Measurements from ENCODE around the gene ZNF691. TPM values are rescaled to one million over a fixed set of nuclear protein-coding genes. Genes with fewer than 3 reads are reported as not detected.

ZNF691 gene
- total RNA-seq, 1 experiment from 2014 or later, result 13.5 TPM

DNA sequence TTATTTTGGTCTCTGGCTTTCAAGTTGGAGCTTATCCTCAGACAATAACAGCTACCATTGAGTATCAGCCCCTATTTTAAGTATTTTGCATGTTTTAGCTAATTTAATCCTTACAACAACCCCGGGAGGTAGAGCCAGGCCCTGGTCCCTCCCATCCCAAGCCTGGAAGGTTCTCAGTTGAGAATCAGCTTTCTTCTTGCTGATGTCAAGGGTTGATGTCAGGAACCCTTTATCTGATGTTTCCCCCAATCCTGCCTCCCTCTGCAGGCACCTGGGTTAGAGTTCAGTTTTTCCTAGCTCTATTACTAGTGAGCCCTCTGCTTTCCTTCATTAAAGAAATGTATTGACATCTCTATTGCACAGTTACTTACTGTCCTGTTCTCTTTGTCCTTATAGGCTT, 25.6 kb upstream of the ZNF691 start:
- peaks cover 42% of the 10 kb centered on the region for H3K4me1 ChIP-seq (ENCODE audit: insufficient read depth, low read length, poor library complexity, severe bottlenecking)
- no TSS peak for BruUV-seq (replicated peaks)
- no peak overlapping the region for H3K4me3 ChIP-seq (ENCODE audit: low read depth, low read length, poor library complexity, severe bottlenecking)
- no peak for DNase-seq (ENCODE audit: low spot score)
- CTCF ChIA-PET, result interaction anchor here (0.5 kb wide), 1 partner anchor 152 kb away, joined by 5 read pairs; no protein-coding TSS in a partner anchor
- intact Hi-C loops (cut with micrococcal nuclease; ENCODE audit: unreplicated experiment), result no loop called here
- no peaks in the 10 kb centered on the region for H3K9me3 ChIP-seq (ENCODE audit: low read depth, low read length, poor library complexity, severe bottlenecking)
- TF ChIP-seq, protein P1, sequence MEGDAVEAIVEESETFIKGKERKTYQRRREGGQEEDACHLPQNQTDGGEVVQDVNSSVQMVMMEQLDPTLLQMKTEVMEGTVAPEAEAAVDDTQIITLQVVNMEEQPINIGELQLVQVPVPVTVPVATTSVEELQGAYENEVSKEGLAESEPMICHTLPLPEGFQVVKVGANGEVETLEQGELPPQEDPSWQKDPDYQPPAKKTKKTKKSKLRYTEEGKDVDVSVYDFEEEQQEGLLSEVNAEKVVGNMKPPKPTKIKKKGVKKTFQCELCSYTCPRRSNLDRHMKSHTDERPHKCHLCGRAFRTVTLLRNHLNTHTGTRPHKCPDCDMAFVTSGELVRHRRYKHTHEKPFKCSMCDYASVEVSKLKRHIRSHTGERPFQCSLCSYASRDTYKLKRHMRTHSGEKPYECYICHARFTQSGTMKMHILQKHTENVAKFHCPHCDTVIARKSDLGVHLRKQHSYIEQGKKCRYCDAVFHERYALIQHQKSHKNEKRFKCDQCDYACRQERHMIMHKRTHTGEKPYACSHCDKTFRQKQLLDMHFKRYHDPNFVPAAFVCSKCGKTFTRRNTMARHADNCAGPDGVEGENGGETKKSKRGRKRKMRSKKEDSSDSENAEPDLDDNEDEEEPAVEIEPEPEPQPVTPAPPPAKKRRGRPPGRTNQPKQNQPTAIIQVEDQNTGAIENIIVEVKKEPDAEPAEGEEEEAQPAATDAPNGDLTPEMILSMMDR (conservative IDR thresholded peaks at IDR 0.05; ENCODE audit: low read depth, low read length), result no peak
- TF ChIP-seq EZH2 (IDR thresholded peaks at IDR 0.05; ENCODE audit: borderline replicate concordance, low read depth, low read length, poor library complexity, severe bottlenecking), result no peak
- H3K27me3 ChIP-seq (replicated peaks; ENCODE audit: insufficient read depth, low read depth, low read length, poor library complexity), result no peaks in the 10 kb centered on the region
- no peaks in the 10 kb centered on the region for H3K36me3 ChIP-seq (ENCODE audit: insufficient read depth, low read length, poor library complexity, severe bottlenecking)
- H3K27ac ChIP-seq (ENCODE audit: low read depth, low read length, poor library complexity, severe bottlenecking), result no peak overlapping the region
- POLR2A ChIA-PET (ENCODE audit: low non-redundant PET), result no interaction called here

DNA sequence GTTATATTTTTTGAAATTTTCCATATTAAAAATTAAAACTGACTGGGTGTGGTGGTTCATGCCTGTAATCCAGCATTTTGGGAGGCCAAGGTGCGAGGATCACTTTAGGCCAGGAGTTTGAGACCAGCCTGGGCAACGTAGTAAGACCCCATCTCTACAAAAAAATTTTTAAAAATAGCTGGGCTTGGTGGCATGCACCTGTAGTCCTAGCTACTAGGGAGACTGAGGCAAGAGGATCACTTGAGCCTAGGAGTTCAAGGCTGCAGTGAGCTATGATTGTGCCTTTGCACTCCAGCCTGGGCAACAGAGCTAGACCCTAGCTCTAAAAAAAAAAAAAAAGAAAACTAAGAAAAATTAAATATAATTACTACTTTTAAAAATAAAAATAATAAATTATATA, 24.7 kb upstream of the ZNF691 start:
- ChIA-PET POLR2A (ENCODE audit: low non-redundant PET) (no interaction called here), CTCF (no interaction called here)
- Histone ChIP-seq H3K4me3 (ENCODE audit: low read depth, low read length, poor library complexity, severe bottlenecking) (no peak overlapping the region), H3K4me1 (ENCODE audit: insufficient read depth, low read length, poor library complexity, severe bottlenecking) (peaks cover 35% of the 10 kb centered on the region), H3K36me3 (ENCODE audit: insufficient read depth, low read length, poor library complexity, severe bottlenecking) (no peaks in the 10 kb centered on the region), H3K27ac (ENCODE audit: low read depth, low read length, poor library complexity, severe bottlenecking) (no peak overlapping the region), H3K27me3 (replicated peaks; ENCODE audit: insufficient read depth, low read depth, low read length, poor library complexity) (no peaks in the 10 kb centered on the region), H3K9me3 (ENCODE audit: low read depth, low read length, poor library complexity, severe bottlenecking) (no peaks in the 10 kb centered on the region)
- no TSS peak for BruUV-seq (replicated peaks)
- DNase-seq (ENCODE audit: low spot score), result no peak
- intact Hi-C loops (cut with micrococcal nuclease; ENCODE audit: unreplicated experiment), result no loop called here
- TF ChIP-seq, protein P1 (conservative IDR thresholded peaks at IDR 0.05; ENCODE audit: low read depth, low read length), result no peak
- no peak for TF ChIP-seq EZH2 (IDR thresholded peaks at IDR 0.05; ENCODE audit: borderline replicate concordance, low read depth, low read length, poor library complexity, severe bottlenecking)

DNA sequence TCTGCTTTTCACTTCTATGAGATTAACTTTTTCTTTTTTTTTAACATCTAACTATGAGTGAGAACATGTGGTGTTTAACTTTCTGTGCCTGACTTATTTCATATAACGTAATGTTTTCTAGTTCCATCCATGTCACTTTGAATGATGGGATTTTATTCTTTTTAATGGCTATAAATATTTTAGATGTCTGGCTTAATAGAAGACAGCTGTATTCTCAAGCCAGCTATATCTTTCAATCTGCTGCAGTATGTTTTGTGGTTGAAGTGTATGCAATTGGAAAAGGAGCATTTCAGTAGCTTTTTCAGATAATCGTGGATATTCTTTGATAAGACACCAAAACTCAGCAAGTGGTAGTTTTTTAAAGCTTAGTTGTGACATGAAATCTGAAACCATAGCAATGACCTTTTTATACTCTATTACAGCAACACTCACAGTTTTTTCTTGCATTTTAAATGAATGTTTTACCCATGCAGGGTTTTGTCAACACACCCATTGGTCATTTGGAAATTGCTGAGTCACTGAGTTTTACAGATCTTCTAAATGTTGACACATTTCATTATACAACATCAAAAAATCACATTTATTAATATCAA, 23.5 kb upstream of the ZNF691 start:
- intact Hi-C loops (cut with micrococcal nuclease; ENCODE audit: unreplicated experiment), result no loop called here
- TF ChIP-seq, protein P1 (conservative IDR thresholded peaks at IDR 0.05; ENCODE audit: low read depth, low read length), result no peak
- no peak for TF ChIP-seq EZH2 (IDR thresholded peaks at IDR 0.05; ENCODE audit: borderline replicate concordance, low read depth, low read length, poor library complexity, severe bottlenecking)
- Histone ChIP-seq H3K27ac (ENCODE audit: low read depth, low read length, poor library complexity, severe bottlenecking) (peak overlapping the region; percentile 55), H3K36me3 (ENCODE audit: insufficient read depth, low read length, poor library complexity, severe bottlenecking) (no peaks in the 10 kb centered on the region), H3K9me3 (ENCODE audit: low read depth, low read length, poor library complexity, severe bottlenecking) (no peaks in the 10 kb centered on the region), H3K27me3 (replicated peaks; ENCODE audit: insufficient read depth, low read depth, low read length, poor library complexity) (no peaks in the 10 kb centered on the region), H3K4me3 (ENCODE audit: low read depth, low read length, poor library complexity, severe bottlenecking) (no peak overlapping the region), H3K4me1 (ENCODE audit: insufficient read depth, low read length, poor library complexity, severe bottlenecking) (peaks cover 35% of the 10 kb centered on the region)
- POLR2A ChIA-PET (ENCODE audit: low non-redundant PET), result no interaction called here
- no TSS peak for BruUV-seq (replicated peaks)
- CTCF ChIA-PET, result no interaction called here
- peak; percentile 66 for DNase-seq (ENCODE audit: low spot score)

Data from A673 (cell line).